Activated CD4-positive, alpha-beta T cell treated with anti-CD3 and anti-CD28 coated beads for 36 hours (primary cell): Measurements from ENCODE around the gene DENND2C. TPM values are rescaled to one million over a fixed set of nuclear protein-coding genes. Genes with fewer than 3 reads are reported as not detected.

Source experiments
- ATAC-seq: fragments of 200-7000 bp; cut with Tn5 transposase; one replicate; pipeline ENCODE4 v1.10.0; 2021; ENCODE audit warnings: mild to moderate bottlenecking, moderate library complexity
- CTCF ChIA-PET: fragments of 350-600 bp; sonication (Branson Sonifier 250); formaldehyde crosslinking; loops from one replicate; lab custom pipeline; 2021; ENCODE audit warnings: antibody characterized with exemption; lab: Charles Lee
- POLR2A ChIA-PET: fragments of 350-600 bp; sonication (Branson Sonifier 250); formaldehyde crosslinking; loops from one replicate; lab custom pipeline; 2021; ENCODE audit warnings: antibody characterized with exemption, inconsistent platforms; lab: Charles Lee
- DNase-seq: peaks from one replicate; pipeline ENCODE4 v3.0.0-alpha.2; 2020
- H3K27ac Mint-ChIP-seq: one replicate; pipeline ENCODE4 v1.8.0; 2021; ENCODE audit warnings: mixed read lengths
- H3K27me3 Mint-ChIP-seq: one replicate; pipeline ENCODE4 v1.8.0; 2021; ENCODE audit warnings: mixed read lengths
- H3K36me3 Mint-ChIP-seq: one replicate; pipeline ENCODE4 v1.8.0; 2021; ENCODE audit warnings: low read depth, mixed read lengths
- H3K4me1 Mint-ChIP-seq: one replicate; pipeline ENCODE4 v1.8.0; 2021; ENCODE audit warnings: mixed read lengths
- H3K4me3 Mint-ChIP-seq: one replicate; pipeline ENCODE4 v1.8.0; 2021; ENCODE audit warnings: mild to moderate bottlenecking, moderate library complexity, mixed read lengths
- H3K9me3 Mint-ChIP-seq: one replicate; pipeline ENCODE4 v1.8.0; 2021; ENCODE audit warnings: low read depth, mixed read lengths
- intact Hi-C, 2 experiments: fragments of 100-400 bp; cut with DNase I in 1 of 2; cut with micrococcal nuclease in 1 of 2; formaldehyde crosslinking; loops; one replicate each; pipeline versions ENCODE4 v1.14.2 to v1.15.1; 2022 to 2024; cut with DNase I, micrococcal nuclease
- total RNA-seq, 2 experiments: library from RNA; stranded (reverse); gene quantifications; one replicate each; pipeline ENCODE4 v1.2.3, GENCODE V29; 2021

The DENND2C gene
- total RNA-seq, 2 experiments from 2014 or later: 0.65 to 0.73 TPM

DNA sequence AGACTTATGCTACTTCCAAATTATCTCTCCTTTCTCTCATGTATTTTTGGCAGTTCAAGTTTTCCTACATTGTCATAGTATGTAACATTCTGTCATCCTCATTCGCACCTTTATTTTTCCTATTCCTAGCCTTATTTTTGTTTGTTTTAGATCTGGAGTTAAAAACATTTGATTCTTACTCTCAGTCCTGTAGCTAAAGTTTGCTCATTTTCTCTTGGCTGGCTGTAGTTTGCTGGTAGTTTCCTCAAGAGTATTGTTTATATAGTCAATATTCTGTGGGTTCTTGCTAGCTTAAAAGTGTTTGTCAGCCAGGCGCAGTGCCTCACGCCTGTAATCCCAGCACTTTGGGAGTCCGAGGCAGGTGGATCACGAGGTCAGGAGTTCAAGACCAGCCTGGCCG lies 129.0 kb downstream of the DENND2C start:
- Mint-ChIP-seq H3K36me3 (no peaks in the 10 kb centered on the region), H3K27ac (no peak overlapping the region)

DNA sequence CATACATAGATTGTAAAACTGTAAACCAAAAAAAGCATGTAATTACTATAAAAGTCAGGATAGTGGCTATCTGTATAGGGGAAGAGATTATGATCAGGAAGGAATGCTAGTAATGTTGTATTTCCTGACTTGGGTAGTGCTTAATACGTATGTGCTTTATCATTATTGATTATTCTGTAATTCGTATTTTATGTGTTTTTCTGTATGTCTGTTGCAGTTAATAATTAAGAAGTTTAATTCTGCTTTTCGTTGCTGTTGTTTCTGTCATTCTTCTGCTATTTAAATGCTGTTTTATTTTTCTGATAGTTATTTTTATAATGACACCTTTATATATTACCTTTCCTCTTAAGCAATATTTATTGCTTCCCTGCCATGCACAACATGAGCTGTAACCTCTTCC lies 129.6 kb downstream of the DENND2C start:
- no peak overlapping the region for H3K27ac Mint-ChIP-seq
- H3K4me3 Mint-ChIP-seq: no peak overlapping the region
- no peaks in the 10 kb centered on the region for H3K27me3 Mint-ChIP-seq
- intact Hi-C loops: no loop called here
- no peaks in the 10 kb centered on the region for H3K36me3 Mint-ChIP-seq
- ATAC-seq (no peak), DNase-seq (no peak)
- ChIA-PET CTCF (no interaction called here), POLR2A (no interaction called here)
- no peaks in the 10 kb centered on the region for H3K4me1 Mint-ChIP-seq
- no peaks in the 10 kb centered on the region for H3K9me3 Mint-ChIP-seq

More for the DNA sequence above, 129.0 kb downstream of the DENND2C start:
- Mint-ChIP-seq H3K4me1 (no peaks in the 10 kb centered on the region), H3K27me3 (no peaks in the 10 kb centered on the region), H3K9me3 (no peaks in the 10 kb centered on the region), H3K4me3 (no peak overlapping the region)
- CTCF ChIA-PET: no interaction called here
- DNase-seq: no peak
- POLR2A ChIA-PET: no interaction called here
- intact Hi-C loops: no loop called here
- no peak for ATAC-seq

DNA sequence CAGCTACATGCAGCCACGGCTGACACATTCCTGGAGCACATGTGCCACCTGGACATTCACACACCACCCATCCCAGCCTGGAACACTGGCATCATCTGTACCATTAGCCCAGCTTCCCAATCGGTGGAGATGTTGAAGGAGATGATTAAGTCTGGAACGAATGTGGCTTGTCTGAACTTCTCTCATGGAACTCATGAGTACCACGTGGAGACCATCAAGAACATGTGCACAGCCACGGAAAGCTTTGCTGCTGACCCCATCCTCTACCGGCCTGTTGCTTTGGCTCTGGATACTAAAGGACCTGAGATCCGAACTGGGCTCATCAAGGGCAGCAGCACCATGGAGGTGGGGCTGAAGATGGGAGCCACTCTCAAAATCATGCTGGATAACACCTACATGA lies 133.8 kb downstream of the DENND2C start:
- H3K9me3 Mint-ChIP-seq: no peaks in the 10 kb centered on the region
- no peaks in the 10 kb centered on the region for H3K36me3 Mint-ChIP-seq
- H3K27ac Mint-ChIP-seq: no peak overlapping the region
- H3K27me3 Mint-ChIP-seq: no peaks in the 10 kb centered on the region
- H3K4me1 Mint-ChIP-seq: no peaks in the 10 kb centered on the region
- intact Hi-C loops: no loop called here
- ChIA-PET CTCF (no interaction called here), POLR2A (no interaction called here)
- DNase-seq: no peak
- ATAC-seq: no peak
- no peak overlapping the region for H3K4me3 Mint-ChIP-seq

DNA sequence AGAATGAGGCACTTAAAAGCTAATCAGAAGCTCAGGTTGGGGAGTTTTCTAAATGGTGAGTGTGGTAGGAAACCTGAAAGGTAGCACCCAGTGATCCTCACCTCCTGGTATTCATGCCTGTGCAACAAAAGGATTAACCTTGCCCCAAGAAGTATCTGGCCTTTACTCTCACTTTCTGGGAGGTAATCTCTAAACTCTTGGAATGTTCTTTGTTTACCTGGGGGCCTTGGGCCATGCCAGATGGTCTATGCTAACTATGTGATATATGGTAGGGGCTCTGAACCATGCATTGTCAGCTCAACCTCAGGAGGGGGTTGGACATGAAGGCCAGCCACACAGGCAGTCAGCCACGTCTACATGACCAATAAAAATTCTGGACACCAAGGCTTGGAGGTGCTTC lies 134.4 kb downstream of the DENND2C start:
- DNase-seq: no peak
- H3K27ac Mint-ChIP-seq: no peak overlapping the region
- H3K27me3 Mint-ChIP-seq: no peaks in the 10 kb centered on the region
- POLR2A ChIA-PET: no interaction called here
- no peaks in the 10 kb centered on the region for H3K36me3 Mint-ChIP-seq
- no peak overlapping the region for H3K4me3 Mint-ChIP-seq
- CTCF ChIA-PET: interaction anchor here (0.7 kb wide), 2 partner anchors 93 to 395 kb away, joined by 3 read pairs; no protein-coding TSS in a partner anchor
- intact Hi-C loops: no loop called here
- H3K9me3 Mint-ChIP-seq: no peaks in the 10 kb centered on the region
- no peak for ATAC-seq
- H3K4me1 Mint-ChIP-seq: no peaks in the 10 kb centered on the region

Other genes with a start within 250 kb of the DENND2C start
- 10 to 100 TPM; 32.5 to 41.6 TPM for gene TRIM33, start 158.8 kb downstream of the DENND2C start, total RNA-seq
- 10 to 100 TPM; 54.1 to 54.8 TPM for gene BCAS2, start 88.4 kb downstream of the DENND2C start, total RNA-seq
- gene AMPD1, start 25.5 kb upstream of the DENND2C start, total RNA-seq: under 1 TPM in 1 of 2 experiments, not detected in 1; 0.23 TPM
- gene NRAS, start 46.7 kb upstream of the DENND2C start, total RNA-seq: 10 to 100 TPM; 53.0 to 55.0 TPM
- gene CSDE1, start 87.9 kb upstream of the DENND2C start, total RNA-seq: 100 to 1,000 TPM; 458 to 553 TPM
- 10 to 100 TPM; 56.9 to 67.2 TPM for gene SIKE1, start 110.6 kb upstream of the DENND2C start, total RNA-seq
- gene SYCP1, start 184.8 kb upstream of the DENND2C start, total RNA-seq: not detected